Measurements from ENCODE around the gene DCTN2. TPM values are rescaled to one million over a fixed set of nuclear protein-coding genes. Genes with fewer than 3 reads are reported as not detected.
"Not testable (repeated sequence)": the region's sequence is repeated elsewhere in the genome, so short reads cannot be mapped to it uniquely, and the experiment has no call there.

The DCTN2 gene
- total RNA-seq, 4 donors from 2014 or later: 166 to 257 (median 181) TPM

DNA sequence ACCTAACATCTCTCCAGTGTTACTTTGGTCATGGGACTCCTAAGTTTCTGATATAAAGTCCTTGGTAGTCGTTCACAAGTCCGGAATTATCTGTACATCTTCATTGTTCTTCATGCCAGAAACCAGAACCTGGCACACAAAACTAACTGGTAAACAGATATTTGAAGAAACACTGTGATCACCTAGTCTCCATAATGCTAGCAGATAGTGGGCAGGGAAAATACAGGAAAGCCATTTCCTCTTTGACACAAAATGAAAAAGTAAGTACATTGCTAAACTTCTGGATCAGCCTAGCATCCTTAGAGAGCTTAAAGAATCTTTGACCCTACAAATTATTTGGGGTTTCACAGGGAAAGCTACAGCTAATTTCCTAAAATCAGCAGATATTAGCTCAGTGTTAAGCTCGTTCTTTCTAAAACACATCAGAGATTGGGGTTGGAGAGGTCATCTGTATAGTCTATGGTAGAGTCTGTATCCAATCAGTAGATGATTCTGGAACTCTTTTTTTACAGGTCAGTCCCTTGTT lies 31.5 kb downstream of the DCTN2 start:
- TF ChIP-seq, protein P1, sequence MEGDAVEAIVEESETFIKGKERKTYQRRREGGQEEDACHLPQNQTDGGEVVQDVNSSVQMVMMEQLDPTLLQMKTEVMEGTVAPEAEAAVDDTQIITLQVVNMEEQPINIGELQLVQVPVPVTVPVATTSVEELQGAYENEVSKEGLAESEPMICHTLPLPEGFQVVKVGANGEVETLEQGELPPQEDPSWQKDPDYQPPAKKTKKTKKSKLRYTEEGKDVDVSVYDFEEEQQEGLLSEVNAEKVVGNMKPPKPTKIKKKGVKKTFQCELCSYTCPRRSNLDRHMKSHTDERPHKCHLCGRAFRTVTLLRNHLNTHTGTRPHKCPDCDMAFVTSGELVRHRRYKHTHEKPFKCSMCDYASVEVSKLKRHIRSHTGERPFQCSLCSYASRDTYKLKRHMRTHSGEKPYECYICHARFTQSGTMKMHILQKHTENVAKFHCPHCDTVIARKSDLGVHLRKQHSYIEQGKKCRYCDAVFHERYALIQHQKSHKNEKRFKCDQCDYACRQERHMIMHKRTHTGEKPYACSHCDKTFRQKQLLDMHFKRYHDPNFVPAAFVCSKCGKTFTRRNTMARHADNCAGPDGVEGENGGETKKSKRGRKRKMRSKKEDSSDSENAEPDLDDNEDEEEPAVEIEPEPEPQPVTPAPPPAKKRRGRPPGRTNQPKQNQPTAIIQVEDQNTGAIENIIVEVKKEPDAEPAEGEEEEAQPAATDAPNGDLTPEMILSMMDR (IDR thresholded peaks at IDR 0.05): no peak
- no peak for TF ChIP-seq POLR2A (IDR thresholded peaks at IDR 0.05)
- H3K4me3 ChIP-seq (ENCODE audit: low read depth, poor library complexity, severe bottlenecking): no peak overlapping the region
- no peak for DNase-seq (ENCODE audit: low spot score in 2 of 2)
- intact Hi-C loops (cut with DNase I; ENCODE audit: low total_unique reads): loop anchor here (5.0 kb wide), 1 partner anchor 1488 kb away; no protein-coding TSS in a partner anchor
- 62 to 64% methylated on average over 3 of the region's 3 CpGs for WGBS, 2 donors

DNA sequence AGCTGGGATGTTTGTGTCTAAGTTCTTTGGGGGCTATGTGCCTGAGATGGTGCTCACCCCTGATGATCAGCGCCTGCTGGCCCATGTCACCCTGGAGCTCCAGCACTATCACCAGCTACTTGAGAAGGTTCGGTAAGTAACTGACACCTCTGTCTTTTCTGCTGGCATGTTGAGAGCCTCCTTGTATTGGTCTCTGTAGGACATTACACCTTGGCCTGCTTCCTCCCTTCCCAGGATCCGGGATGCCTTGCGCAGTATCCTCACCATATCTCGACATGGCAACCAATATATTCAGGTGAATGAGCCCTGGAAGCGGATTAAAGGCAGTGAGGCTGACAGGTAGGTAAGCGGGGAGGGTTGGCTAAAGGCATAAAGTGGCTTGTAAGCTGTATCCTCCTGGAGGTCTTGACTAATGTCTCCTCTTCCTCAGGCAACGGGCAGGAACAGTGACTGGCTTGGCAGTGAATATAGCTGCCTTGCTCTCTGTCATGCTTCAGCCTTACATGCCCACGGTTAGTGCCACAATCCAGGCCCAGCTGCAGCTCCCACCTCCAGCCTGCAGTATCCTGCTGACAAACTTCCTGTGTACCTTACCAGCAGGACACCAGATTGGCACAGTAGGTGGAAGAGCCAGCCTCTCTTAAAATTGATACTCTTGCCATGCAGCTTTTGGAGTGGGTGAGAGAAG lies 32.1 kb downstream of the DCTN2 start:
- no peak overlapping the region for H3K4me3 ChIP-seq (ENCODE audit: low read depth, poor library complexity, severe bottlenecking)
- intact Hi-C loops (cut with DNase I; ENCODE audit: low total_unique reads): loop anchor here (5.0 kb wide), 1 partner anchor 1488 kb away; no protein-coding TSS in a partner anchor
- no peak for TF ChIP-seq POLR2A (IDR thresholded peaks at IDR 0.05)
- TF ChIP-seq, protein P1 (IDR thresholded peaks at IDR 0.05): no peak
- DNase-seq (ENCODE audit: low spot score in 2 of 2): no peak
- 82 to 87% methylated on average over 9 of the region's 9 CpGs for WGBS, 2 donors

DNA sequence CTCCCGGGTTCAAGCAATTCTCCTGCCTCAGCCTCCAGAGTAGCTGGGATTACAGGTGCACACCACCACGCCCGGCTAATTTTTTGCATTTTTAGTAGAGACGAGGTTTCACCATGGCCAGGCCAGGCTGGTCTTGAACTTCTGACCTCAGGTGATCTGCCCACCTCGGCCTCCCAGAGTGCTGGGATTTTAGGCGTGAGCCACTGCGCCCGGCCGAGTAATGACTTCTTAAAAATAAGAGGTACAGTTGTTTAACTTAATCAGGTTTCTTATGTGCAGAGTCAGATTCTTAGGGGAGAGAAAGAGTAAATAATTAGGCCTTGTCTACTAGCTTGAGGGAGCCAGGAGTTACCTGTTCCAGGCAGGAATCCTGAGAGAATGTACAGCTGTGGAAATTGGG lies 32.7 kb downstream of the DCTN2 start:
- WGBS, 2 donors: 92 to 93% methylated on average over 9 of the region's 9 CpGs
- DNase-seq (ENCODE audit: low spot score in 2 of 2); intact Hi-C loops (cut with DNase I; ENCODE audit: low total_unique reads); H3K4me3 ChIP-seq (ENCODE audit: low read depth, poor library complexity, severe bottlenecking): not testable (repeated sequence)

DNA sequence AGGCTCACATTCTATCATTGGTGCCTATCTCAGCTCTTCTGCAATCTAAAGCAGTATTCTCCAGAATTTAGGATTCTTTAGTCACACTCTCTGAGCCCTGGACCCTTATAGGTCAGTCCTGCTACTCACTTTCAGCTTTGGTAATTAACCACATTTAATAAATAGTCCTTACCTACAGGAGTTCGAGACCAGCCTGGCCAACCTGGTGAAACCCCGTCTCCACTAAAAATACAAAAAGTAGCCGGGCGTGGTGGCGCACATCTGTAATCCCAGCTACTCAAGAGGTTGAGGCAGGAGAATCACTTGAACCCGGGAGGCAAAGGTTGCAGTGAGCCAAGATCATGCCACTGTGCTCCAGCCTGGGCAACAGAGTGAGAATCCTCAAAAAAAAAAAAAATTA lies 33.3 kb downstream of the DCTN2 start:
- H3K4me3 ChIP-seq (ENCODE audit: low read depth, poor library complexity, severe bottlenecking); intact Hi-C loops (cut with DNase I; ENCODE audit: low total_unique reads); DNase-seq (ENCODE audit: low spot score in 2 of 2): not testable (repeated sequence)
- 92 to 96% methylated on average over 6 of the region's 6 CpGs for WGBS, 2 donors

DNA sequence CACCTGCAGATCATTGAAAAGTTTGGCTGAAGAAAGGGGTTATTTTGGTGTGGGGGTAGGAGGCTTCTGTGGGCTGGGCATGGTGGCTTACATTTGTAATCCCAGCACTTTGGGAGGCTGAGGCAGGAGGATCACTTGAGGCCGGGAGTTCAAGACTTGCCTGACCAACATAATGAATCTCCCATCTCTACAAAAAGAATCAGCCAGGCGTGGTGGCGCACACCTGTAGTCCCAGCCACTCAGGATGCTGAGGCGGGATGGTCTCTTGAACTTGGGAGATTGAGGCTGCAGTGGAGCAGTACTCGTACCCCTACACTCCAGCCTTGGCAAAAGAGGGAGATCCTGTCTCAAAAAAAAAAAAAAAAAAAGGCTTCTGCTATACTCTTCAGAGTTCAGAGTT lies 33.7 kb downstream of the DCTN2 start:
- intact Hi-C loops (cut with DNase I; ENCODE audit: low total_unique reads): no loop called here
- DNase-seq (ENCODE audit: low spot score in 2 of 2): no peak
- WGBS, 2 donors: 95 to 98% methylated on average over 5 of the region's 5 CpGs
- H3K4me3 ChIP-seq (ENCODE audit: low read depth, poor library complexity, severe bottlenecking): no peak overlapping the region
- TF ChIP-seq, protein P1 (IDR thresholded peaks at IDR 0.05): no peak
- no peak for TF ChIP-seq POLR2A (IDR thresholded peaks at IDR 0.05)

DNA sequence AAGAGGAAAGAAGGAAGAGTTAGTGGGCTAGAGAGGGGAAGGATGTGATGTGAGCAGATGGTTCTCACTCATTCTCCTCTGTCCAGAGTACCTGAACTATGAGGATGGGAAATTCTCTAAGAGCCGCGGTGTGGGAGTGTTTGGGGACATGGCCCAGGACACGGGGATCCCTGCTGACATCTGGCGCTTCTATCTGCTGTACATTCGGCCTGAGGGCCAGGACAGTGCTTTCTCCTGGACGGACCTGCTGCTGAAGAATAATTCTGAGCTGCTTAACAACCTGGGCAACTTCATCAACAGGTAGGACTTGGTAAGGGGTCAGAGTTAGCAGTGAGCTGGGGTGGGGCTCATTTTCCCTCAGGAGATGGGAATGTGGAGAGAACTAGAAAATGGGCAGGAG lies 34.3 kb downstream of the DCTN2 start:
- intact Hi-C loops (cut with DNase I; ENCODE audit: low total_unique reads): no loop called here
- 89 to 92% methylated on average over 6 of the region's 6 CpGs for WGBS, 2 donors
- H3K4me3 ChIP-seq (ENCODE audit: low read depth, poor library complexity, severe bottlenecking): no peak overlapping the region
- DNase-seq (ENCODE audit: low spot score in 2 of 2): no peak
- TF ChIP-seq, protein P1 (IDR thresholded peaks at IDR 0.05): no peak
- TF ChIP-seq POLR2A (IDR thresholded peaks at IDR 0.05): no peak
